Neural cell (in vitro differentiated cells): ENCODE measurements around the gene ABHD17A.

Source experiments
- CTCF ChIP-seq: fragments of 450-650 bp; IDR thresholded peaks from 2 replicates; pipeline ENCODE4 v1.5.1; 2014; ENCODE audit warnings: antibody characterized with exemption, mild to moderate bottlenecking, moderate library complexity; ENCODE audit not compliant: poor library complexity, severe bottlenecking
- POLR2AphosphoS5 ChIP-seq: IDR thresholded peaks from 2 replicates; pipeline ENCODE4 v1.6.1; 2012
- REST ChIP-seq: IDR thresholded peaks from 2 replicates; pipeline ENCODE4 v1.6.1; 2012; ENCODE audit warnings: borderline replicate concordance

- no peak for TF ChIP-seq CTCF
- no peak for TF ChIP-seq POLR2AphosphoS5
- no peak for TF ChIP-seq REST
Observed at GRCh38 chr19:1917926-1918325, 32.6 kb upstream of the ABHD17A start.
